H1 (cell line): ENCODE results near the gene TSPAN4.

Source experiments
- EGR1 ChIP-seq: IDR thresholded peaks from 2 replicates; pipeline ENCODE4 v1.6.1; 2011; ENCODE audit warnings: low read depth, low read length, borderline replicate concordance
- KDM5A ChIP-seq: fragments of 200-600 bp; IDR thresholded peaks from 2 replicates; pipeline ENCODE4 v1.7.1; 2012; ENCODE audit warnings: mild to moderate bottlenecking, low read length, inconsistent platforms, mixed read lengths
- RFX5 ChIP-seq: IDR thresholded peaks from 2 replicates; pipeline ENCODE4 v1.6.1; 2011; ENCODE audit warnings: low read depth, low read length, improper control_type of control experiment, borderline replicate concordance
- RNF2 ChIP-seq: fragments of 200-900, 300-1000 bp; sonication (generic); IDR thresholded peaks from 2 replicates; pipeline ENCODE4 v1.7.1; 2016; ENCODE audit warnings: borderline replicate concordance, low read depth, mild to moderate bottlenecking, antibody characterized with exemption, low read length; ENCODE audit not compliant: poor library complexity, severe bottlenecking; ENCODE audit errors: missing control alignments
- SP2 ChIP-seq: IDR thresholded peaks from 2 replicates; pipeline ENCODE4 v1.6.1; 2012; ENCODE audit warnings: mild to moderate bottlenecking, low read length, inconsistent platforms
- TF ChIP-seq, protein P1 (sequence below), 3 experiments: IDR thresholded peaks; 1 replicate in 2 of 3; 2 replicates in 1 of 3; pipeline versions ENCODE4 v1.5.1 to v1.6.1; 2011; ENCODE audit warnings: low read length in 3 of 3, mild to moderate bottlenecking in 3 of 3, inconsistent platforms in 2 of 3, low read depth in 1 of 3, moderate library complexity in 1 of 3; ENCODE audit not compliant: insufficient read depth in 1 of 3; ENCODE audit errors: control extremely low read depth in 1 of 3

- TF ChIP-seq SP2 (no peak), RNF2 (no peak), KDM5A (no peak), EGR1 (no peak), RFX5 (no peak)
- TF ChIP-seq, protein P1, sequence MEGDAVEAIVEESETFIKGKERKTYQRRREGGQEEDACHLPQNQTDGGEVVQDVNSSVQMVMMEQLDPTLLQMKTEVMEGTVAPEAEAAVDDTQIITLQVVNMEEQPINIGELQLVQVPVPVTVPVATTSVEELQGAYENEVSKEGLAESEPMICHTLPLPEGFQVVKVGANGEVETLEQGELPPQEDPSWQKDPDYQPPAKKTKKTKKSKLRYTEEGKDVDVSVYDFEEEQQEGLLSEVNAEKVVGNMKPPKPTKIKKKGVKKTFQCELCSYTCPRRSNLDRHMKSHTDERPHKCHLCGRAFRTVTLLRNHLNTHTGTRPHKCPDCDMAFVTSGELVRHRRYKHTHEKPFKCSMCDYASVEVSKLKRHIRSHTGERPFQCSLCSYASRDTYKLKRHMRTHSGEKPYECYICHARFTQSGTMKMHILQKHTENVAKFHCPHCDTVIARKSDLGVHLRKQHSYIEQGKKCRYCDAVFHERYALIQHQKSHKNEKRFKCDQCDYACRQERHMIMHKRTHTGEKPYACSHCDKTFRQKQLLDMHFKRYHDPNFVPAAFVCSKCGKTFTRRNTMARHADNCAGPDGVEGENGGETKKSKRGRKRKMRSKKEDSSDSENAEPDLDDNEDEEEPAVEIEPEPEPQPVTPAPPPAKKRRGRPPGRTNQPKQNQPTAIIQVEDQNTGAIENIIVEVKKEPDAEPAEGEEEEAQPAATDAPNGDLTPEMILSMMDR (IDR thresholded peaks at IDR 0.05; ENCODE audit: control extremely low read depth in 1 of 3, insufficient read depth in 1 of 3, low read depth in 1 of 3, low read length in 3 of 3) = peak in 1 of 3 experiments; percentile 0; a peak in 1 of 4 replicates
Observed at GRCh38 chr11:843086-843734, 558 bp downstream of the TSPAN4 start.
